GM19467 (cell line): Measurements from ENCODE around the gene APBA2.

ENCODE experiments used
- ATAC-seq: cut with Tn5 transposase; IDR thresholded peaks from one replicate; pipeline ENCODE4 v1.9.1; 2021; ENCODE audit warnings: mild to moderate bottlenecking, moderate library complexity; ENCODE audit not compliant: unreplicated experiment

Gene APBA2

GRCh38 chr15:28980709-28981350 is 95.1 kb downstream of the APBA2 start:
- ATAC-seq: no peak

- ATAC-seq: no peak
Measured at GRCh38 chr15:28981351-28981720, 95.6 kb downstream of the APBA2 start.

- no peak for ATAC-seq
Measured at GRCh38 chr15:28981921-28982320, 96.1 kb downstream of the APBA2 start.

GRCh38 chr15:28982886-28983285 is 97.1 kb downstream of the APBA2 start:
- ATAC-seq: no peak

- ATAC-seq: no peak
Measured at GRCh38 chr15:28983432-28984311, 97.9 kb downstream of the APBA2 start.

- ATAC-seq: no peak
Measured at GRCh38 chr15:28984421-28985315, 98.9 kb downstream of the APBA2 start.

GRCh38 chr15:28985316-28985645 is 99.5 kb downstream of the APBA2 start:
- ATAC-seq: no peak

- no peak for ATAC-seq
Measured at GRCh38 chr15:28985691-28986090, 99.9 kb downstream of the APBA2 start.

- no peak for ATAC-seq
Measured at GRCh38 chr15:28986108-28986507, 100.3 kb downstream of the APBA2 start.

- ATAC-seq: no peak
Measured at GRCh38 chr15:28986726-28987125, 101.0 kb downstream of the APBA2 start.

GRCh38 chr15:28987337-28987736 is 101.6 kb downstream of the APBA2 start:
- ATAC-seq: no peak

GRCh38 chr15:28989239-28989830 is 103.6 kb downstream of the APBA2 start:
- ATAC-seq: no peak

- no peak for ATAC-seq
Measured at GRCh38 chr15:28989896-28990295, 104.1 kb downstream of the APBA2 start.

- no peak for ATAC-seq
Measured at GRCh38 chr15:28990390-28990789, 104.6 kb downstream of the APBA2 start.

- ATAC-seq: no peak
Measured at GRCh38 chr15:28991236-28992171, 105.7 kb downstream of the APBA2 start.

- no peak for ATAC-seq
Measured at GRCh38 chr15:28992336-28992864, 106.6 kb downstream of the APBA2 start.

GRCh38 chr15:28993051-28993719 is 107.4 kb downstream of the APBA2 start:
- ATAC-seq: no peak

GRCh38 chr15:28993720-28994053 is 107.9 kb downstream of the APBA2 start:
- ATAC-seq: no peak

GRCh38 chr15:28994142-28994830 is 108.5 kb downstream of the APBA2 start:
- ATAC-seq: no peak
